AG20443 (cell line): Measurements from ENCODE around the gene CCDC97.

Source experiments
- DNase-seq: peaks from one replicate; pipeline ENCODE4 v3.0.0; 2012; ENCODE audit warnings: low spot score, mixed read lengths

CCDC97 gene

GRCh38 chr19:41298348-41298964 lies 11.5 kb upstream of the CCDC97 start:
- peak; percentile 93 for DNase-seq

- no peak for DNase-seq
Observed at GRCh38 chr19:41299046-41299754, 10.8 kb upstream of the CCDC97 start.

GRCh38 chr19:41299755-41300089 lies 10.2 kb upstream of the CCDC97 start:
- peak; percentile 49 for DNase-seq

- DNase-seq: no peak
Observed at GRCh38 chr19:41300555-41300954, 9.4 kb upstream of the CCDC97 start.

- no peak for DNase-seq
Observed at GRCh38 chr19:41302624-41303351, 7.2 kb upstream of the CCDC97 start.

- DNase-seq: no peak
Observed at GRCh38 chr19:41303954-41304353, 6.0 kb upstream of the CCDC97 start.

GRCh38 chr19:41304706-41305483 lies 5.1 kb upstream of the CCDC97 start:
- DNase-seq: no peak

- no peak for DNase-seq
Observed at GRCh38 chr19:41305927-41306793, 3.8 kb upstream of the CCDC97 start.

GRCh38 chr19:41307090-41307875 lies 2.7 kb upstream of the CCDC97 start:
- DNase-seq: no peak

- no peak for DNase-seq
Observed at GRCh38 chr19:41307954-41308449, 2.0 kb upstream of the CCDC97 start.

- peak; percentile 84 for DNase-seq
Observed at GRCh38 chr19:41308450-41309179, 1.4 kb upstream of the CCDC97 start.

- DNase-seq: no peak
Observed at GRCh38 chr19:41309180-41310032, 566 bp upstream of the CCDC97 start.

GRCh38 chr19:41311072-41311471 lies 1.1 kb downstream of the CCDC97 start:
- no peak for DNase-seq

- no peak for DNase-seq
Observed at GRCh38 chr19:41311613-41312012, 1.6 kb downstream of the CCDC97 start.

GRCh38 chr19:41316306-41316920 lies 6.4 kb downstream of the CCDC97 start:
- DNase-seq: no peak

- no peak for DNase-seq
Observed at GRCh38 chr19:41318696-41319499, 8.9 kb downstream of the CCDC97 start.

GRCh38 chr19:41319500-41320184 lies 9.7 kb downstream of the CCDC97 start:
- no peak for DNase-seq
